Breast epithelium (tissue), 3 donors: ENCODE data around the gene MCM3AP.

ENCODE experiments used
- POLR2A ChIP-seq: fragments of 450-650 bp; IDR thresholded peaks from one replicate; pipeline ENCODE4 v1.6.1; 2016; ENCODE audit warnings: antibody characterized with exemption, mild to moderate bottlenecking, moderate library complexity
- POLR2AphosphoS5 ChIP-seq, 3 donors: sonication (generic); formaldehyde crosslinking; IDR thresholded peaks; one replicate each; pipeline ENCODE4 v1.6.1; 2017; ENCODE audit warnings: antibody characterized with exemption in 3 of 3
- TF ChIP-seq, protein P1 (sequence below), 3 donors: fragments of 450-650 bp; IDR thresholded peaks; one replicate each; pipeline ENCODE4 v1.5.1; 2016 to 2017; ENCODE audit warnings: antibody characterized with exemption in 3 of 3, mild to moderate bottlenecking in 3 of 3, moderate library complexity in 3 of 3

- TF ChIP-seq, protein P1, sequence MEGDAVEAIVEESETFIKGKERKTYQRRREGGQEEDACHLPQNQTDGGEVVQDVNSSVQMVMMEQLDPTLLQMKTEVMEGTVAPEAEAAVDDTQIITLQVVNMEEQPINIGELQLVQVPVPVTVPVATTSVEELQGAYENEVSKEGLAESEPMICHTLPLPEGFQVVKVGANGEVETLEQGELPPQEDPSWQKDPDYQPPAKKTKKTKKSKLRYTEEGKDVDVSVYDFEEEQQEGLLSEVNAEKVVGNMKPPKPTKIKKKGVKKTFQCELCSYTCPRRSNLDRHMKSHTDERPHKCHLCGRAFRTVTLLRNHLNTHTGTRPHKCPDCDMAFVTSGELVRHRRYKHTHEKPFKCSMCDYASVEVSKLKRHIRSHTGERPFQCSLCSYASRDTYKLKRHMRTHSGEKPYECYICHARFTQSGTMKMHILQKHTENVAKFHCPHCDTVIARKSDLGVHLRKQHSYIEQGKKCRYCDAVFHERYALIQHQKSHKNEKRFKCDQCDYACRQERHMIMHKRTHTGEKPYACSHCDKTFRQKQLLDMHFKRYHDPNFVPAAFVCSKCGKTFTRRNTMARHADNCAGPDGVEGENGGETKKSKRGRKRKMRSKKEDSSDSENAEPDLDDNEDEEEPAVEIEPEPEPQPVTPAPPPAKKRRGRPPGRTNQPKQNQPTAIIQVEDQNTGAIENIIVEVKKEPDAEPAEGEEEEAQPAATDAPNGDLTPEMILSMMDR (IDR thresholded peaks at IDR 0.05): no peak
- TF ChIP-seq POLR2AphosphoS5 (IDR thresholded peaks at IDR 0.05) (no peak), POLR2A (no peak)
These were observed 37.9 kb upstream of the MCM3AP start for GRCh38 chr21:46323227-46323709.
